PC-9 (cell line): ENCODE results near the gene FANCG.

Experiments used
- CTCF ChIP-seq: fragments of 200-600 bp; sonication (generic); conservative IDR thresholded peaks from 2 replicates; pipeline ENCODE4 v1.6.1; 2017; ENCODE audit warnings: mixed run types, antibody characterized with exemption, mild to moderate bottlenecking, moderate library complexity
- EZH2 ChIP-seq: fragments of 200-600 bp; sonication (generic); IDR thresholded peaks from 2 replicates; pipeline ENCODE4 v1.8.0; 2017; ENCODE audit warnings: antibody characterized with exemption, low read depth

- TF ChIP-seq CTCF (no peak), EZH2 (no peak)
Observed at GRCh38 chr9:35116539-35116897, 36.8 kb upstream of the FANCG start.
